Osteocyte (in vitro differentiated cells): ENCODE results near the gene TMEM266. TPM values are rescaled to one million over a fixed set of nuclear protein-coding genes. Genes with fewer than 3 reads are reported as not detected.

Experiments
- DNase-seq: peaks from one replicate; pipeline ENCODE4 v3.0.0; 2021; ENCODE audit warnings: mixed read lengths; ENCODE audit not compliant: unreplicated experiment; ENCODE audit errors: extremely low spot score
- H3K27ac Mint-ChIP-seq: one replicate; pipeline ENCODE4 v1.8.0; 2021; ENCODE audit warnings: mild to moderate bottlenecking, mixed read lengths; ENCODE audit not compliant: unreplicated experiment
- H3K27me3 Mint-ChIP-seq: one replicate; pipeline ENCODE4 v1.8.0; 2021; ENCODE audit warnings: mixed read lengths; ENCODE audit not compliant: unreplicated experiment
- H3K36me3 Mint-ChIP-seq: one replicate; pipeline ENCODE4 v1.8.0; 2021; ENCODE audit warnings: mixed read lengths; ENCODE audit not compliant: unreplicated experiment
- H3K4me1 Mint-ChIP-seq: one replicate; pipeline ENCODE4 v1.8.0; 2021; ENCODE audit warnings: mixed read lengths; ENCODE audit not compliant: unreplicated experiment
- H3K4me3 Mint-ChIP-seq: one replicate; pipeline ENCODE4 v1.8.0; 2021; ENCODE audit warnings: mild to moderate bottlenecking, moderate library complexity, mixed read lengths; ENCODE audit not compliant: unreplicated experiment
- H3K9me3 Mint-ChIP-seq: one replicate; pipeline ENCODE4 v1.8.0; 2021; ENCODE audit warnings: mixed read lengths; ENCODE audit not compliant: unreplicated experiment
- CTCF ChIP-seq: fragments of 200-600 bp; sonication (generic); IDR thresholded peaks from 2 replicates; pipeline ENCODE4 v1.5.0; 2021; ENCODE audit warnings: antibody characterized with exemption, mild to moderate bottlenecking, moderate library complexity
- total RNA-seq: library from RNA; stranded (reverse); gene quantifications from 2 replicates; pipeline ENCODE4 v1.2.1, GENCODE V29; 2021

The TMEM266 gene
- total RNA-seq, 1 donor from 2014 or later: not detected

DNA sequence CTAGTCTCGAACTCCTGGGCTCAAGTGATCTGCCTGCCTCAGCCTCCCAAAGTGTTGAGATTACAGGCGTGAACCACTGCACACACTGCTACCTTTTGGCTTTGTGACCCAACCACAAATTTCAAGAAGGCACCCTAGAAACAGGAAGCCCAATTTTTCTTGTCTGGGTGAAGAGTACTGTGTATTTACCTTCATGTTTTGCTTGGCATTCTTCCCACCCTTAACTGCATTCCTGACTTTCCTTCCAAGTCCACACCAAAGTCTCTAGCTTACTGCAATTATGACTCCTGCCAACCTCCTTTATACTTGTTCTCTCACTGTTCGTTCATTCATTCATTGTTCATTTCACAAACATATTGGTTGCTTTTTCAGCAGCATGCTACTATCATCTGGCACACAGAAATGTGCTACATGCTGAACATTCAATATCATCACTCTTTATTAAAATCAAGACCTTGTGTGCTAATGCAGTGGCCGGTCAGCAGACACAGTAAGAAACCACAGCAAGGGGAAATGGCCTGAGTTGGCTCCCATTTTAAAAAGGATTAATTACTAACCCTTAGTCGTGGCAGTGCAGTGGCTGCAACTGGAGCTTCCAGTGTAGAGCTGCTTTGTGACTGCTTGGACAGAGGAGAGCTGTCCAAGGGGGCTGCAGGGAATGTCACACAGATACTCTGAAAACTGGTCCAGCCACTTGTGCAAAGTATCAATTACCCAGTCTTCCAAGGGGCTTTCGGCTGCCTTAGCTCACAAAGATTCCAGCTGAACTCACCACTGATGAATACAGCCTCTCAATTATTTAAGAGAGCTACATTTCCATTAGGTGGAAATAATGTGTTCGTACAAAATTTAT is 157.5 kb downstream of the TMEM266 start:
- H3K27ac Mint-ChIP-seq: no peak overlapping the region

GRCh38 chr15:76217882-76218217 is 158.1 kb downstream of the TMEM266 start:
- Mint-ChIP-seq H3K9me3 (peaks cover 9% of the 10 kb centered on the region), H3K4me1 (peaks cover 8% of the 10 kb centered on the region), H3K4me3 (no peak overlapping the region), H3K36me3 (peaks cover 31% of the 10 kb centered on the region), H3K27ac (no peak overlapping the region), H3K27me3 (no peaks in the 10 kb centered on the region)
- TF ChIP-seq CTCF: no peak
- no peak for DNase-seq

More for the DNA sequence above, 157.5 kb downstream of the TMEM266 start:
- H3K36me3 Mint-ChIP-seq: peaks cover 33% of the 10 kb centered on the region
- H3K9me3 Mint-ChIP-seq: peaks cover 9% of the 10 kb centered on the region
- peaks cover 8% of the 10 kb centered on the region for H3K4me1 Mint-ChIP-seq
- no peak for TF ChIP-seq CTCF
- H3K4me3 Mint-ChIP-seq: no peak overlapping the region
- no peak for DNase-seq
- H3K27me3 Mint-ChIP-seq: no peaks in the 10 kb centered on the region

- DNase-seq: no peak
- Mint-ChIP-seq H3K36me3 (peaks cover 23% of the 10 kb centered on the region), H3K4me1 (peaks cover 8% of the 10 kb centered on the region), H3K27me3 (no peaks in the 10 kb centered on the region), H3K4me3 (no peak overlapping the region), H3K27ac (no peak overlapping the region), H3K9me3 (peaks cover 9% of the 10 kb centered on the region)
- no peak for TF ChIP-seq CTCF
Measured at GRCh38 chr15:76221085-76221767, 161.4 kb downstream of the TMEM266 start.

GRCh38 chr15:76222159-76222558 is 162.4 kb downstream of the TMEM266 start:
- H3K9me3 Mint-ChIP-seq: peaks cover 9% of the 10 kb centered on the region
- no peak for TF ChIP-seq CTCF
- no peak overlapping the region for H3K27ac Mint-ChIP-seq
- no peaks in the 10 kb centered on the region for H3K27me3 Mint-ChIP-seq
- H3K36me3 Mint-ChIP-seq: peaks cover 23% of the 10 kb centered on the region
- H3K4me3 Mint-ChIP-seq: no peak overlapping the region
- H3K4me1 Mint-ChIP-seq: peaks cover 6% of the 10 kb centered on the region
- DNase-seq: no peak

GRCh38 chr15:76223521-76223920 is 163.7 kb downstream of the TMEM266 start:
- H3K4me1 Mint-ChIP-seq: no peaks in the 10 kb centered on the region
- no peaks in the 10 kb centered on the region for H3K27me3 Mint-ChIP-seq
- H3K9me3 Mint-ChIP-seq: peaks cover 9% of the 10 kb centered on the region
- peaks cover 23% of the 10 kb centered on the region for H3K36me3 Mint-ChIP-seq
- no peak for TF ChIP-seq CTCF
- no peak overlapping the region for H3K4me3 Mint-ChIP-seq
- no peak for DNase-seq
- H3K27ac Mint-ChIP-seq: no peak overlapping the region
